ENCODE results near the gene SLC26A2.

Gene SLC26A2

GRCh38 chr5:150014456-150014855, 53.9 kb downstream of the SLC26A2 start:
- no peak overlapping the region for H3K27ac ChIP-seq
- no peaks in the 10 kb centered on the region for H3K27me3 ChIP-seq (ENCODE audit: insufficient read depth, low read depth, severe bottlenecking)
- peaks cover 86% of the 10 kb centered on the region for H3K36me3 ChIP-seq
- no peaks in the 10 kb centered on the region for H3K9me3 ChIP-seq (ENCODE audit: severe bottlenecking)
- no peak overlapping the region for H3K4me3 ChIP-seq (ENCODE audit: low read depth, low read length)
- no peak for DNase-seq
- no peak for TF ChIP-seq CTCF (IDR thresholded peaks at IDR 0.05; ENCODE audit: low read depth, low read length)

GRCh38 chr5:150015415-150015814, 54.9 kb downstream of the SLC26A2 start:
- H3K27me3 ChIP-seq (ENCODE audit: insufficient read depth, low read depth, severe bottlenecking) = no peaks in the 10 kb centered on the region
- no peak overlapping the region for H3K4me3 ChIP-seq (ENCODE audit: low read depth, low read length)
- no peaks in the 10 kb centered on the region for H3K9me3 ChIP-seq (ENCODE audit: severe bottlenecking)
- H3K27ac ChIP-seq = no peak overlapping the region
- no peak for DNase-seq
- peaks cover 85% of the 10 kb centered on the region for H3K36me3 ChIP-seq
- no peak for TF ChIP-seq CTCF (IDR thresholded peaks at IDR 0.05; ENCODE audit: low read depth, low read length)

GRCh38 chr5:150016537-150016936, 56.0 kb downstream of the SLC26A2 start:
- TF ChIP-seq CTCF (IDR thresholded peaks at IDR 0.05; ENCODE audit: low read depth, low read length) = no peak
- H3K36me3 ChIP-seq = peaks cover 84% of the 10 kb centered on the region
- H3K27ac ChIP-seq = no peak overlapping the region

GRCh38 chr5:150017226-150018005, 56.9 kb downstream of the SLC26A2 start:
- Histone ChIP-seq H3K27ac (no peak overlapping the region), H3K36me3 (peaks cover 83% of the 10 kb centered on the region), H3K4me3 (ENCODE audit: low read depth, low read length) (no peak overlapping the region), H3K27me3 (ENCODE audit: insufficient read depth, low read depth, severe bottlenecking) (no peaks in the 10 kb centered on the region), H3K9me3 (ENCODE audit: severe bottlenecking) (no peaks in the 10 kb centered on the region)
- no peak for DNase-seq
- TF ChIP-seq CTCF (IDR thresholded peaks at IDR 0.05; ENCODE audit: low read depth, low read length) = no peak

More at GRCh38 chr5:150016537-150016936, 56.0 kb downstream of the SLC26A2 start:
- DNase-seq = no peak
- H3K9me3 ChIP-seq (ENCODE audit: severe bottlenecking) = no peaks in the 10 kb centered on the region
- no peak overlapping the region for H3K4me3 ChIP-seq (ENCODE audit: low read depth, low read length)
- H3K27me3 ChIP-seq (ENCODE audit: insufficient read depth, low read depth, severe bottlenecking) = no peaks in the 10 kb centered on the region

GRCh38 chr5:150020249-150020648, 59.7 kb downstream of the SLC26A2 start:
- Histone ChIP-seq H3K9me3 (ENCODE audit: severe bottlenecking) (no peaks in the 10 kb centered on the region), H3K27me3 (ENCODE audit: insufficient read depth, low read depth, severe bottlenecking) (no peaks in the 10 kb centered on the region), H3K27ac (no peak overlapping the region), H3K4me3 (ENCODE audit: low read depth, low read length) (no peak overlapping the region), H3K36me3 (peaks cover 67% of the 10 kb centered on the region)
- DNase-seq = no peak
- TF ChIP-seq CTCF (IDR thresholded peaks at IDR 0.05; ENCODE audit: low read depth, low read length) = no peak

Measured in WERI-Rb-1 (cell line).